Bronchial epithelial cell (primary cell): ENCODE measurements around the gene TIE1. TPM values are rescaled to one million over a fixed set of nuclear protein-coding genes. Genes with fewer than 3 reads are reported as not detected.

Experiments used
- DNase-seq: peaks from one replicate; pipeline ENCODE4 v3.0.0-alpha.2; 2010; ENCODE audit warnings: low read depth
- FAIRE-seq: peaks from 2 replicates; lab custom pipeline; 2011; peaks lifted over from hg19 to GRCh38; lab: Jason Lieb, UNC
- H3K27me3 ChIP-seq: 2 replicates; pipeline ENCODE4 v1.5.1; 2011; ENCODE audit warnings: low read length; ENCODE audit not compliant: control insufficient read depth, insufficient read depth
- H3K36me3 ChIP-seq: 2 replicates; pipeline ENCODE4 v1.5.1; 2011; ENCODE audit warnings: low read length; ENCODE audit not compliant: control insufficient read depth, insufficient read depth
- H3K4me3 ChIP-seq: 2 replicates; pipeline ENCODE4 v1.5.1; 2011; ENCODE audit warnings: mild to moderate bottlenecking, low read depth, low read length, control low read depth
- total RNA-seq: library from RNA; depleted of rRNA; stranded (reverse); fragments of >200 nt; gene quantifications from 2 replicates; pipeline ENCODE4 v1.2.1, GENCODE V29; 2014
- TF ChIP-seq, protein P1 (sequence below): IDR thresholded peaks from 2 replicates; pipeline ENCODE4 v1.5.1; 2011; ENCODE audit warnings: mild to moderate bottlenecking, moderate library complexity, low read length, control low read depth, inconsistent platforms; ENCODE audit not compliant: insufficient read depth, severe bottlenecking

Gene TIE1
- total RNA-seq, 1 donor from 2014 or later, result 0.53 TPM

DNA sequence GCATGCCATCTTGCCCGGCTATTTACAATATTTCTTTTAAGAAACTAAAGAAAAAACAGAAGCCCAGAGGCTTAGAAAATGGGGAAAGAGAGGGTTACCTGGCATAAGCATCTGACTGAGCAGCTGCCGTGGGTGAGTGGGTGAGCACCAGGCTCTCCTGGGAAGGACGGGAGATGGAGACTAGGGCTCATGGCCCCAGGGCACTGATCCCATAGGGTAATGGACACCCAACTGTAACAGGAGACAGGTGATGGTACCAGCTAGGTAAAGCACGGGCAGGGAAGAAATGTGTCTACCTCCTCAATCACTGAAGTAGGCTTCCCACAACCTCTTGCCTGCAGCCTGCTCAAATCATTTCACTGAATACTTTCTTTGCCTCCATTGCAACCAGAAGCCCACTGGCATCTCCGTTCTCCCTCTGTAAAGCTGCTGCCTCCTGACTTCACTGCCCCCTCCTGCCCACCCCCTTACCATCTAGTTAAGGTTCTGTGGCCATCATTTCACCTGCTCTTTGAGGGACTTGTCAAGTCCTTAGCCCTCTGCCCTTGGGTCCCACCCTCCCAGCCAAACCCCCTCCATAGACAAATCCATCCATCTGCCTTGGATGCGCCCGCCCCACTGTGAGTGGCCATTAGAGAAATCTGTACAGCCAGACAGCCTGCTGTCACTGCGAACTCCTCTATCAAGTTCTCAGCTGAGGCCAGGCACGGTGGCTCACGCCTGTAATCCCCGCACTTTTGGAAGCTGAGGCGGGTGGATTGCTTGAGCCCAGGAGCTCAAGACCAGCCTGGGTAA is 24.8 kb upstream of the TIE1 start:
- H3K4me3 ChIP-seq, result no peak overlapping the region
- no peaks in the 10 kb centered on the region for H3K27me3 ChIP-seq
- FAIRE-seq (peak; percentile 18), DNase-seq (no peak)
- TF ChIP-seq, protein P1, sequence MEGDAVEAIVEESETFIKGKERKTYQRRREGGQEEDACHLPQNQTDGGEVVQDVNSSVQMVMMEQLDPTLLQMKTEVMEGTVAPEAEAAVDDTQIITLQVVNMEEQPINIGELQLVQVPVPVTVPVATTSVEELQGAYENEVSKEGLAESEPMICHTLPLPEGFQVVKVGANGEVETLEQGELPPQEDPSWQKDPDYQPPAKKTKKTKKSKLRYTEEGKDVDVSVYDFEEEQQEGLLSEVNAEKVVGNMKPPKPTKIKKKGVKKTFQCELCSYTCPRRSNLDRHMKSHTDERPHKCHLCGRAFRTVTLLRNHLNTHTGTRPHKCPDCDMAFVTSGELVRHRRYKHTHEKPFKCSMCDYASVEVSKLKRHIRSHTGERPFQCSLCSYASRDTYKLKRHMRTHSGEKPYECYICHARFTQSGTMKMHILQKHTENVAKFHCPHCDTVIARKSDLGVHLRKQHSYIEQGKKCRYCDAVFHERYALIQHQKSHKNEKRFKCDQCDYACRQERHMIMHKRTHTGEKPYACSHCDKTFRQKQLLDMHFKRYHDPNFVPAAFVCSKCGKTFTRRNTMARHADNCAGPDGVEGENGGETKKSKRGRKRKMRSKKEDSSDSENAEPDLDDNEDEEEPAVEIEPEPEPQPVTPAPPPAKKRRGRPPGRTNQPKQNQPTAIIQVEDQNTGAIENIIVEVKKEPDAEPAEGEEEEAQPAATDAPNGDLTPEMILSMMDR, result no peak
- no peaks in the 10 kb centered on the region for H3K36me3 ChIP-seq

- no peaks in the 10 kb centered on the region for H3K36me3 ChIP-seq
- no peaks in the 10 kb centered on the region for H3K27me3 ChIP-seq
- TF ChIP-seq, protein P1, result no peak
- DNase-seq (no peak), FAIRE-seq (no peak)
- H3K4me3 ChIP-seq, result no peak overlapping the region
Observed at GRCh38 chr1:43276673-43277072, 24.1 kb upstream of the TIE1 start.

DNA sequence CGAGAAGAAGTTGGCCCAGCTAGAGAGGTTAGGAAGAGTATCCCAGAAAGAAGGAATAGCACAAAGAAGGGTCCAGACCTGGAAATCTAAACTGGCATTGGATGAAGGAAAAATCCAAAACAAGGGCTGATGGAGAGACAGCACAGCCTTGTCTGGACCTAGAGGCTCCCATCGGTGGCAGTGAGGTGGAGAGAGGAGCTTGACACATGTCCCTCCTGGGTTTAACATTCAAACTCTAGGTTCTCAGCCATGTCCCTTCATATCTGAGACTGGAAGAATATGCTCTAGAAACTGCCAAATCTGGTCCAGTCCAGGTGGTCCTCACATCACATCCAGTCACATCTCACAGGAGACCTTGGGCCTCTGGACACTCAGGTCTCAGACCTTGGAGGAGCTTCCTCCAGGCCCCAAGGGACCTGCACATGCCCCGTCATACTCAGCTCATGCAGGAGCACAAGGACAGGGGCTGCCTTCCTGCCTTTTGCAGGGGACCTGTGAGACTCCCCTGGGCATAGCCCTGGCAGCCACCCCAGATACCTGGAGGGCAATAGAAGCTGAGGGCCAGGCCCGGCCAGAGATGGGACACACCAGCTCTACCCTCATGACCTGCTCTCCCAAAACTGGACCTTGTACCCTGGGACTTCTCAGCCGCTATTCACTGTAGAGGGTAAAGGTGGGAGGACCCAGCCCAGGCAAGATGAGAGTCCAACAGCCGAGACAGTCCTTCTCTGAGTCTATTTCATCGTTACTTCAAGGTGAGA is 23.5 kb upstream of the TIE1 start:
- DNase-seq (no peak), FAIRE-seq (no peak)
- TF ChIP-seq, protein P1, result no peak
- no peaks in the 10 kb centered on the region for H3K27me3 ChIP-seq
- H3K4me3 ChIP-seq, result no peak overlapping the region
- H3K36me3 ChIP-seq, result no peaks in the 10 kb centered on the region

GRCh38 chr1:43279161-43279560 is 21.6 kb upstream of the TIE1 start:
- FAIRE-seq (no peak), DNase-seq (no peak)
- Histone ChIP-seq H3K36me3 (peaks cover 2% of the 10 kb centered on the region), H3K4me3 (no peak overlapping the region), H3K27me3 (no peaks in the 10 kb centered on the region)
- TF ChIP-seq, protein P1, result no peak

DNA sequence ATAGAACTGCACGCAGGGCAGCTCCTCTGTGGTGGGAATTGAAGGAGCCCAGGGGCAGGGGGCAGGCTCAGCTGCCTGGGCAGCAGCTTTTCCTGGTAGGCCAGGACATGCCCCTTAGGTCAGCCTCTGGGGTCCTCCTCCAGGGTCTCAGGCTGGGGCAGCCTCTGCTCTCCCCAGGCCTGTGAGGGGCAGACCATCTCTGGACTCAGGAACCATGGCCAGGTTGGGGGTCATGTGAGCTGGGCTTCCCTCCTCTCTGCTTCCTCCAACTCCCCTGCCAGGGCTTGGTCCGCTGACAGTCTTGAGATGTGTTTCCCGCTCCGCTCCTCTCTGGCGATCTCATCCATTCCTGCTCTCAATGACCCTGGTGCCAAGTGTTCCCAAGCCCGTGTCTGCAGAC is 21.1 kb upstream of the TIE1 start:
- Histone ChIP-seq H3K27me3 (no peaks in the 10 kb centered on the region), H3K4me3 (no peak overlapping the region), H3K36me3 (peaks cover 2% of the 10 kb centered on the region)
- no peak for DNase-seq
- FAIRE-seq, result no peak
- TF ChIP-seq, protein P1, result no peak
